Stimulated activated CD4-positive, alpha-beta T cell treated with anti-CD3 and anti-CD28 coated beads, Interleukin-4, amount 100 ng/mL, for 24 hours (primary cell): ENCODE results near the gene MSL3B.

Source experiments
- DNase-seq: peaks from one replicate; pipeline ENCODE4 v3.0.0-alpha.2; 2020

MSL3B gene

DNA sequence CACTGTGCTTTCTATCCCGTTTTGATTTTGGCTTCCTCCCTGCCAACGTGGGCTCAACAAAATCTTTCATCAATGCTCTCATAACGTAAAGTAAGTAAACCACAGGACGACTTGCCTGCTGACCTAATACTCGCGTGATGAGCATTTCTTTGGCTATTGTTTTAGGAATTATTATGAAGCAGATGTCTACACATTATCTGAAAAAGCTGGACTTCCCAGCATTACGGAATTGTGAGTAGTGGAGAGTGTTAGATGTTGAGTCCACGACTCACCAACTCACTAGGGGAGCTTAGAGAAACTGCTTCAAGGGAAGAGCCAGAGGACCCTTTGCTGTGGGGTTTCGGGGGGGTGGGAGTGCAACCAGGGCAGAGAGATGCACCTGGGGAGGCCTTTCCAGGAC lies 35.8 kb downstream of the MSL3B start:
- DNase-seq, result no peak

DNA sequence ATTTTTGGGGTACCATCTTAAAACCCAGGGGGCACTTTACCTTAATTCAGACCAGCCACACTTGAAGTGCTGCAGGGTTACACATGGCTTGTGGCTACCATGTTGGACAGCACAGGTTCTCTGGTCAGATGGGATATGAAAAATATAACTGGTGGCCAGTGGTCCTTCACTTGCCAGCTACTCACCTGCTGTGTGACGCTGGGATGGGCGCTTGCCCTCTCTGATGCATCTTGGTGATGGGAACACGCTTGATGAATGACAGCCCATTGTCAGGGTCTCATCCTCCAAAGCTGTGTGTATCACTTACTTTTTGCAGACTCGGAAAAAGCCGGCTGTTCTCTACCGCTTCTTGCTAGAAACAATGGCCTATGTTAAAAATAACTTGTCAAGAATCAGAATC lies 36.3 kb downstream of the MSL3B start:
- DNase-seq, result no peak

DNA sequence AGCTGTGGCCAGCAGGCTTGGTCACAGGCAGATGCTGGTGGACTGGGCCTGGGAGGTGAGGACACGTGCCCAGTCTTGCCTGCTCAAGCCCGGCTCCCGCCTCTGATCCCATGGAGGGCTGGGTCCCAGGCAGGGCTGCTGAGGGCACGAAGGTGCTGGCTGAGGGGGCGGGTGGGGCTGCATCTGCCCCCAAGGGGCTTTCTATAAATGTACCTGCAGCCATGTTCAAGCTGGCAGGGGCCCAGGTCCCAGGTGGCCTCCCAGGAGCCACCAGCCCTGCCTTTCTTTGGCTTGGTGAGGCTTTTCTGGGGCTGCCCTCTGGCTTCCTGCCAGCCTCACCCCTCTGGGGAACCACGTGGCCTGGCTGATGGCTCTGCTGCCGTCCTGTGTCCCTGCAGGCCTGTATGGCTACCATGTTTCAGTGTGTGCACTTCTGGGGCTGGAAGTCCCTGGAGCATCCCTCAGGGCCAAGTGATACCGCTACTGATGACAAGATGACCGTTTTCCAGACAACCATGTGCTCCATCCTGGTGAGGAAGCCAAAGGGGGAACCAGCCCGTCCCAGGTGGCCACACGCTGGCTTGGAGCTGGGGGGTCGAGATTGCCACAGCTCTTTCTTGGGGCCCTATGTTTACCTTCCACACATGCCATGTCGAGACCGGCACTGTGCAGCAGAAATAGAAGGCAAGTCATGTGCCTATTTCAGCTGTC lies 37.0 kb downstream of the MSL3B start:
- no peak for DNase-seq

DNA sequence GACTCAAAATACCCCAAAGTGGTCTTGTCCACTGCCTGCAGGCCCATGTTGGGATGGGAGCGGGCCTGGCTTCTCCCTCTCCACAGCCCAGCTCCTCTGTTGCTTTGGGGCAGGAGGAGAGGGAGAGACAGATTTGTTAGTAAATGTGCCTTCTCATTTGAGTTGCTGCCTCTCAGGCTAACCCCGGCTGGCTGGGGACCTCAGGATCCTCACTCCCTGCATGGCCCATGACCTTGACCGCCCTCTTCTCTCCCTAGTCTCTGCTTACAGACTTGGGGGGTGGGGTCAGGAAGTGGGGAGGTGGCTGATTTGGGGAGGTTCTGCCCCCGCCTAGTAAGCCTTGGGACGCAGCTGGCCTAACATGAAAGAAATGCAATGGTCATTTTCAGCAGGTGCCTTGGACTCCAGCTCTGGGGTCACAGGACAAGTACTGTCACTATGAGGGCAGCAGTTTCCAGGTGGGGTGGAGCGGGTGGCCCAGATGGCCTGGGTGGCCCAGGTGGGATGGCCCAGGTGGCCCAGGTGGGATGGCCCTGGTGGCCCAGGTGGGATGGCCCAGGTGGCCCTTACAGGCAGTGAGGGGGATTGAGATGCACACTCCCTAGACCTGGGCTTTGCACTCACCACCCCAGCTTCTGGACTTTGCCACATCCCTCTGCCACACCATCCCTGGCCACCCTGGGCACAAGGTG lies 37.9 kb downstream of the MSL3B start:
- DNase-seq, result no peak

DNA sequence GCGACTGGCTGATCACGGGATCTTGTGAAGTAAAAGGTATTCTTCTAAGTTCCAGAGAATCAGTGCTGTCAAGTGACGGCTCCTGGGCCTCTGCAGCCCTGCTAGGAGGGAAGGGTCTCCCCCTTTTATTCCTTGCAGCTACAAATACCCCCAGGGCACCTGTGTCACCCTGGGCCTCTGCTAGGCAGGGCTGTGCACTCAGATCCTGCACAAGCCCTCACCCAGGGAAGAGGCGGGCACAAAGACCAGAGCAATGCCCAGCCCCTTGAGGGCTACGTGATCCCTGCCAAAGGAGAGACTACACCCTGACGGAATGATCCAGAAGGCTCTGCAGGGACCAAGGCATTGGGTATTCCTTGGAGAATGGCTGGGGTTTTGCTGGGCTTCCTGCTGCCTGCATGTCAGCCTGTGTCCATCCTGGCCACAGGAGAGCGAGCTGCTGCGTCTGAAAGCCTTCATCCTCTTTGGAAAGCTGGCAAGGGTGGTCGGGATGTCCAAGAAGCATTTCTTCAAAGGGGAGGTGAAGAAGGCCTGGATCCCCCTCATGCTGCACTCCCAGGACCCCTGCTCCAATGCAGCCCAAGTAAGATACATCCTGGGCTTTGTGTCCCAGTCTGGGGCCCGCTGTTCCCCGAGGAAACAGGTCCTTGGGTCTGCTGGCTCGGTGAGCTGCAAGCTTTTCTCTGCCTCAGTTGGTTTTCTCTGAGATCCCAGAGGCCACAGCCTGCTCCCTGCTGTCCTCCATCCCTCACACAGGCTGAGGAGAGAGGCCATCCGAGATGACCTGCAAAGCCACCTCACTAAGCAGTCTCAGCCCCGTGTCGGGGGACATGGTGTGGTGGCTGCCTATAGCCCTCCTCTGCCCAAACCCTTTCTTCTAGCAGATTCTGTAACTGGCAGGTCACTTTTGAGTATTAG lies 38.7 kb downstream of the MSL3B start:
- no peak for DNase-seq

DNA sequence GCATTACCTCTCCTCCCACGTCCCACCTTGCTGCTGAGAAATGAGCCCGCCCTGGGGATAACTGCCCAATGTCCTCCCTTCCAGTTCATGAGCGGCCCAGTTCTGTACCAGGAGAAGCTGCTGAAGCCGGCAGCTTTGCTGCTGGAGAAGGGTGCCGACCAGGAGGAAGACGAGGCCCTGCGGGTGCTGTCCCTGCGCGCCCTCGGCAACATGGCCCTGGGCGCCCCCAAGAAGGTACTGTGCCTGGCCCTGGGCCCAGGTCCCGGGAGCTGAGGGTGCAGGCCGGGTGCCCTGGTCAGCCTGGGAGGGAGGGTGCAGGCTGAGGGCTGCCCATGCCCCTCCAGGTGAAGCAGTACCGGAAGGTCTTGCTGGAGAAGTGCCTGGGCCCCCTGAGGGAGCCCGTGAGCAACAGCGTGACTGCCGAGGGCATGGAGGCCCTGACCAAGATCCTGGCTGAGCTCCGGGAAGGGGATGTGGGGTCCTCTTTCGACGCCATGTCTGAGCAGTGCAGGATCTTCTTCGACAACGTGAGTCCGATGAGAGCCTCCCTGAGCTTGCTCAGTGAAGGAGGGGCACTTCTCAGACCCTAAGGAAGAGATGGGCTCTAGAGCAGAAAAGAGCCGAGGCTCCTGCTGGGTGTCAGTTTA lies 39.5 kb downstream of the MSL3B start:
- no peak for DNase-seq

DNA sequence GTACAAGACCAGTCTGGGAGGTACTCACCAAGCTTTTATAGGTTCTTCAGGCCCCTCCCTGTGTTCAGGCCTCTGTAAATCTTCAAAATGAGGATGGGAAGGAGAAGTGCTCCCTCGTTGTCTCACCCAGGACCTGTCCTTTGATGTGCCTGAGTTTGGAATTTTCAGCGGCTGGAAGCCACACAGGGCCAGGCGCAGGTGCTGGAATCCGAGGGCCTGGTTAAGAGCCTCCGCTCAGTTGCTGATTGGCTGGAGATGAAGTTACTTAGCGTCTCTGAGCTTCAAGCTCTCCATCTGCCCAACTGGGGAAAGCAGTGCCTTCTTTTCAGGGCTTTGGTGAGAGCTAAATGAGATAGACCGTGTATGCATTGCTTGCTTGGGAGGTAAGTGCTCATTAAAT lies 43.8 kb downstream of the MSL3B start:
- no peak for DNase-seq

DNA sequence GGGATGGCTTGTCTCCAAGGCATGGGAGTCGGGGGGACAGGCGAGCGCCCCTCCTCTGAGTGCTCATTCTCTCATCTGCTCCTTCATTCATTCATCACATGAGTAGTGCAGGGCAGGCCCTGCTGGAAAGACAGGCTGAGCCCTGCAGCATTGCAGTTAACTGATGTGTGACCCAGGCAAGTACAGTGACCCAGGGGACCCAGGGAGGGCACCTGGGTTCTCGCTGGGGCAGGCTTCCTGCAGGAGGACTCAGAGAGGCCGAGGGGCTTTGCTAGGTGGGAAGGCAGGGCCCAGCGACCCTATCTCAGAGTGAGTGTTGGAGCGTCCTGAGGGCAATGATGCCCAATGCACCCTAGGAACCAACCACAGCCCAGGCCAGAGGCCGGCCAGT lies 44.5 kb downstream of the MSL3B start:
- DNase-seq, result no peak

DNA sequence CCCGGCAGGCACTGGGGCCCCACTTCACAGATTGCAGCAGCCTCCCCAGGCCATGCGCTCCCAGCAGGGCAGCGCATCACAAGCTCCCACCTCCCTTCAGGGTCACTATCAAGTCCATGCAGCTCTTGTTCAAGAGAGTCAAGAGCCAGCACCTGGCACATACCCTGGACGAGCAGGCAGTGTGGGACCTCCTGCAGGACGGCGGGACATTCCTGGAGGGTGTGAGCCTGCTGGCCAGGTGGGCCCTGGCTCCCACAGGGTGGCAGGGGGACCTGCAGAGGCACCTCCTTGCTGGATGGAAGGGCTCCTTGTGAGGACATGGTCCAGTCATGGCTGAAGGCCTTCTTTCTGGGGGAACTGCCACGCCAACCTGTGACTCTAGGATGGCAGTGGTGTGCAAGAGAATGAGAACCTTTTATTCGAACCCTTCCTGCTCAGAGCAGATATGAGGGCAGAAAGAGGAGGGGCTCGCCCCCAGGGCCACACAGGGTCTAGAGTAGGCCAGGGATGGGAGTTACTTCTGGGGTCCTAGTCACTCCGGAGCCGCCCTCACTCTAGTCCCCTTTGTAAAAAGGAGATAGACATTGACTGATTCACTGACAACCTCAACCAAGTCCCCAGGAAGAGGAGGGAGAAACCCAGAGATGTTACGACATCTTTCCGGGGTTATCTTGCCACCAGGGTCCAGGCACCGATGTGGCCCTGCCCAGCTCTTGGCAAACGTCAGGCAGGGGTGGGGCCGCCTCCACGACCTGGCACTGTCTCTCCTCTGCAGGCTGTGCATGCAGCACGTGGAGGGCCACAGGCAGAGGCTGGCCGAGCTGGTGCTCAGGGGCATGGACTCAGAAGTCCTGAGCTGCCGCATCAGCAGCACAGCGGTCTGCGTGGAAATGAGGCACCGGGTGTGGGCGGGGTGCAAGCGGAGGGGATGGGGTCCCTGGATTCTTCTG lies 45.1 kb downstream of the MSL3B start:
- DNase-seq, result no peak

DNA sequence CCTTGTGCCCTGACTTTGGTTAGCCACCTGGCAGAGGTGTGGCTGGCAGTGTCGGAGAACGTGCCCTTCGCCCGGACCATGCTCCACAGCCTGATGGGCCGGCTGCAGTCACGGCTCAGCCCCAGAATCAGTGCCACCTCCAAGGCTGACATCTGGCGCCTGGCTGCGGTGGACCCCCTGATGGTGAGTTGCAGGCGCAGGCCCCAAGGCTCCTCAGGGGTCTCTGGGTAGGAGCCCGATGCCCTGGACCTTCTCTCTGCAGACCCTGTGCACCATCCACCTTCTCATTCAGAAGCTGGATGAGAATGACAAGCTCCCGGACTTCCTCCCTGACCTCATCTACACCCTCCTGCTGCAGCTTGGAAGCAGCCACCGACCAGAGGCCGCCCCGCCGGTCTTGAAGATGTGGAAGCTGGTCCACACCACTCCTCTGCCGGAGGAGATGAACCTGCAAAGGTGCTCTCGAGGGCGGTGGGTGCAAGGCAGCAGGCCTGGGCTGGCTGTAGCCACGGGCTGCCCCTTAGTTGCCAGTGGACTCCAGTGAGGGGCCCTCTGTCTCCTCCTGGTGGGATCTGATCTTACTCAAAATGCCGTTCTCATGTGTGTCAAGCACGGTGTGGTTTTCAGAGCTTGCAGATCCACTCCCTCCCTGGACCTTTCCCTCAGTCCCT lies 46.0 kb downstream of the MSL3B start:
- DNase-seq, result no peak

DNA sequence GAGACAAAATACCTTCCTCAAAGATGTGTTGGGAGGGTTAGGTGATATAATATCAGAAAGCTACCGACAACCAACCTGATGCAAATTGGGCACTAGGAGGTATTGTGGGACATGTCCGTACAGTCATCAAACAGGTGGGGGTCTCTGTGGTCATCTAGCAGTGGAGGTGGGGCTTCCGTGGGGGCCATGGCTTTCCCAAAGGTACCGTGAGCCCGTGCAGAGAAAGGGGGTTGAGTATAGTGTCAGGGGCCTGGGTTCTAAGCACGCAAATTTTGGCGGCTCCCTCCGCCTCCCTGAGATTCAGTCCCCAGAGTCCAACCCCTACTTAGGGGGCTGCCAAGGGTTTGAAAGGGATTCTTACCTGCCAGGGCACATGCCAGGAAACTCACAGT lies 46.5 kb downstream of the MSL3B start:
- no peak for DNase-seq

DNA sequence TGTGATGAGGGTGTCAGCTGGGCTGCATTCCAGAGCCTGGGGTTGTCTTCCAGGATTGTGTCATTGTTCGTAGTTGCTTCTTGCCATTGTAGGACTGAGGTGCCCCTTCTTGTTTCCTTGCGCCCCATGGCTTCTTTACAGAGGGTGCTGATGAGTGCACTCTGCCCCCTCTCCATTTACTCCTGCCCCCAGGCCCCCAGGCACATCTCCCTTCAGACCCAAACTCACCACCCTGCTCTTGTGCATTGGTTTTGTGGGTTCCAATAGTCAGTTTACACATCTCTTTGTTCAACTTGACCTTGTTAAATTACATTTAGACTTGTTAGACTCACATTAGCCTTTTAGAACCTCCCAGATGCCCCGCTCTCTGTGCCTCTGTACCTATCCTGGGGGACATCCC lies 47.0 kb downstream of the MSL3B start:
- no peak for DNase-seq

DNA sequence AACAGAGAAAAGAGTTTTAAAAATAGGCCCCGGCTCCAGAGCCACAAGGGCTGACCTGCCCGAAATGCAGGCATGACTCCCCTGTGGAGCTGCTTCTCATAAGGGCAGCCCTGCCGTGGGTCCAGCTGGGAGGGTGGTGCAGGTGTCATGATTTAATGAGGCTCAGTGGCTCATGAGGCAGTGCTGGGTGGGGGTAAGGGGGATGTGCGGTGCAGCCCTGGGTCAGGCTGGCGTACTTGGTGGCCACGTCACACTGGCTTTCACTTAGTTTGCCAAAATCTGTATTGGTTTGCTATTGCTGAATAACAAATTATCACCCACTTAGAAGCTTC lies 47.4 kb downstream of the MSL3B start:
- DNase-seq, result no peak

DNA sequence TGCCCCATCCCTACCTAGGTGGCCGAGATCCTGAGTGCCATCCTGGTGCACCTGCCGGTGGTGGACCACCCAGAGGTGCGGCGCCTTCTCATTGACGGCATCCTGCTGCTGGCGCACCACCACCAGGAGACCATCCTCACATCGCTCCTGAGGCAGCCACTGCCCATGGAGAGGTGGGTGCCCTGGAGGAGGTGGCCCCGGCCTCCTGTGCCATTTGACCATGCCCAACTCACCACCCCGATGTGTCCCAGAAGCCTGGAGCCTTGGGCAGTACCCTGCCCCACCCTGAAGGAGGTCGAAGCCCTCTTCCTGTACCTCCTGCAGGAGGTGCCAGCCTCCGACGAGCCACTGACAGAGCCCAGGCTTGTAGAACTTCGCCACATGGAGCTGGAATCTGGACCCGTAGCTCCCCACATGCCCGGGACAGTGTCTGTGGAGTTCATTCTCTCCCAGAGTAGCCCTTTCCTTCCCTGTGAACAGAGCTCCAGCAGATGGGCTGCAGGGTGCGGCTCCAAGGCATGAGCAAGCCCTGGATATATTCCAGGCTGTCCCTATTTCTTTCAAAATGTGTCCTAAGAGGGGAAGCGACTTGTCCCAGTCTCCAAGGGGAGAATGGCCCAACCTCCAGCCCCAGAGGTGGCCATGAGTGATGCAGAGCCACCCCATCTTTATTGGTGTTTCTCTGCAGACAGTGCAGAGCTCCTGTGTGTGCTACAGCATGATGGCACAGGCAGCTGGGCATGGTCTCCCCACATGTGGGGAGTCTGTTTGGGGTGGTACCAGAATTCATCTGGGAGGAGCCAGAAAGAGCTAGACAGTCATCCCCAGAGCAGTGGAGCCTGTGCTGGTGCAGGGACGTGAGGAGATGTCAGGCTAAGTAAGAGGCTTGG lies 48.1 kb downstream of the MSL3B start:
- DNase-seq, result no peak

DNA sequence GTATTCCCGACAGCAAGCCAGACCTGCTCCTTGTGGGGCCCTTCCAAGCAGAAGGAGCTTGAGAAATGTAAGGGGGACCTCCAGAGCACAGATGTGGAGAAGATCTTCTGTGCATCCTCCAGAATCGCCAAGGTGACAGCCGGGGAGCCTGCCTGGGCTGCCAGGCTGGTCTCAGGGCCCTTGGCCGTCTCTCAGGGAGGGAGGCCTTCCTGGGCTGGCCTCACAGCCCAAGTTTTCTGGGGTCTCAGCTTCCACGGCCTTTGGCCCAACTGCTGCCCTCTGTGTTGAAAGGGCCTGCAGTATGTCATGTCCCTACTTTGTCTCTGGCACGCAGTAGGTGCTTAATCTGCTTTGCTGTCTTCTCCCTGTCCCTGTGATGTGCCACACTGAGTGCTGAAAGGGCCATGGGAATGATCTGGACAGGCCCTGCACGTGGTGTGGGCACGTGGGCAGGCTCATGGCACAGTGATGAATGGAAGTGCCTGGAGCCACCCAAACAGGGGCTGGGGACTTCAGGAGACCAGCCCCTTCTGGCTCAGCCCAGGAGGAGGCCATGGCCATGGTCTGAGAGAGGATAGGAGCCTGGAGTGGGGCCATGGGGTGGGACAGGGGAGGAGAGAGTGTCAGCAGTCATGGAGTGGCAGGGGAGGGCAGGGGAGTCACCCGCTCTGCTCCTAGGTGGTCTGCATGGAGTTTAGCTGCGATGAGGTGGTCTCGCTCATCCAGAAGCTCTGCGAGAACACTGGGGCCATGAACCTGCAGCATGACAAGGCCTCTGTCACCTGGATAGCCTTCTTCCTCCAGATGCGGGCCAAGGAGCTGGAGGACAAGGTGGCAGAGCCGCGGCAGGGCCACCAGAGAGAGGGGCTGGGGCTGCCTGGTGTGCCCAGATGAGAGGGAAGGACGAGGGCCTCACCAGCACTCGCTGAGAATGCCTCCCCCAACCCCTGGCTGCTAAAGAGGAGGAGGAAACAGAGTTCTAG lies 49.3 kb downstream of the MSL3B start:
- no peak for DNase-seq

DNA sequence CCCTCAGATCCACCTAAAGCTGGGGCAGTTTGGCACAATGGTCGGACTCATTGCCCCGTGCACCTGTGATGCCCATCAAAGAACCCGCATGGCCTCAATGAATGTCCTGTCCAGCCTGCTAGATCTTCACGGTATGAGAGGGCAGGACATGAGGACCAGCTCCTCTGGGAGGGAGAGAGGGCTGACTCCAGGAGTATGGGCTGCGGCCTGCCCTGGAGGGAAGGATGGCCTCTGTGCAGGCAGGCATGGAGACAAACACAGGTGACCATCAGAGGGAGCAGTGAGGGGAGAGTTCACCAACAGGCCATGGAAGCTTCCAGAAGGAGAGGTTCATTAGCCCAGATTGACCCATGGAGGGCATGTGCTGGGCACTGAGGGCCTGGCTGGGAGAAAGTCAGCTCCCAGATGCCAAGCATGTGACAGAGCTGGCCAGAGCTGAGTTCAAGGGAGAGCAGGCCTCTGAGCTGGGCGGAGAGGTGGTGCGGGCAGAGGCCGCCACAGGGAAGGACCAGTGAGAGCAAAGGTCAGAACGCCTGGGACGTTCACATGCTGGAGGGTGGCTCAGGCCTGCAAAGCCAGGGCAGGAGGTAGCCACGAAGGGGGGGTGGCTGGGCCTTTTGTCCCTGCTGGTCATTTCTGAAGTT lies 50.1 kb downstream of the MSL3B start:
- DNase-seq, result no peak

DNA sequence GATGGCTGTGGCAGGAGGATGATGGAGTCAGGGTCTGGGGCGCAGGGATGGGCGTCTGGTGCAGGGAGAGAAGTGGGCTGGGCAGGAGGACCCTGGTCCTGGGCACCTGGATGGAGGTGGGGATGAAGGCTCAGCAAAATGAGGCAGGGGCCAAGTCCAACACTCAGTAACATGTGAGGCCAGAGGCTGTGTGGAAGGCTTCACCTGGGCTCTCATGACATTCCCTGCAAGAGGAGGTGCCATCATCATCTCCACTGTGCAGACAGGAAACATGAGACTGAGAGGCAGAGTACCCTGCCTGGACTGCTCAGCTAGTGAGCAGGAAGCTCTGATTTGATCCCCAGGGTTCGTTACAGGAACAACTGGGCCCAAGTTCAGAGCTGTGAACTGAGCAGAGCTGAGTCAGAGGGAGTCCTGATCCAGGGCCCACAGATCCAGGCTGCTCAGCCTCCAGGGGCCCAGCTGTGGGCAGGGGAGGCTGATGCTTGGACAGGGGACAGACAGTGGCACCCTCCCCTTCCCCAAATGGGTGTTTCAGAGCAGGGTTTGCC lies 50.8 kb downstream of the MSL3B start:
- DNase-seq, result no peak

DNA sequence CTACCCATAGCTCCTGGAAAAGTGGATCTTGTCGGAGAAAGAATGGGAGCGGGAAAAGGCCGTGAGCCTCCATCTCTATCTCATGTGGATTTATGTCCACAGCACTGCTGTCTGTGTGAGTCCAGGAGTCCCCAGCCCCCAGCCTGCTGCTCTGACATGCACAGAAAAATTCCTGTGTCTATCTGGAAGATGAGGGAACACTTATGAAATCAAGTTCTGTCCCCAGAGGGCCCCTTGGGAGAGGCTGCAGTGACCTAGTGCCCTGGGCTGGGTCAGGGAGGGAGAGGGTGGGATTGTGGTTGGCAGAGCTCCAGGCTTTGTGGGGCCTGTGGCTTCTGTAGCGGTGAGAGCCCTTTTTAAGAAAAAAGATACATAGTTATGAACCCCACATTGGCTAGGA lies 51.4 kb downstream of the MSL3B start:
- DNase-seq, result no peak

DNA sequence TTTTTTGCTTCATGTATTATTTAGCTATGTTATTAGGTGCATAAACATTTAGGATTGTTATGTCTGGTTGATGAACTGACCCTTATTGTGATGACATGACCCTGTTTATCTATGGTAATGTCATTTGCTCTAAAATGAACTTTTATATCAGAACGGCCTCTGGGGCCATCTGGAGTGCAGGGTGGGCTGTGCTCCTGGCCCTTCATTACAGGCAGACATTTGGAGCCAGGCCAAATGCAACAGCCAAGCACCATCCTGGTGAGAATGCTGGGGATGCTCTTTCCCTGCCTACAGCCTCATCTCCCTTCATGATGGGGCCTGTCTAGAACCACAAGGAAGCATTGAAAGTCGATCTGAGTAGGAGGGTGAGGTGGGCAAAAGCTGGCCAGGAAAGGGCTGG lies 51.9 kb downstream of the MSL3B start:
- DNase-seq, result no peak
